Measurements from ENCODE around the gene RHOT2. TPM values are rescaled to one million over a fixed set of nuclear protein-coding genes. Genes with fewer than 3 reads are reported as not detected.

Gene RHOT2
- total RNA-seq, 1 donor from 2014 or later = 73.8 TPM

DNA sequence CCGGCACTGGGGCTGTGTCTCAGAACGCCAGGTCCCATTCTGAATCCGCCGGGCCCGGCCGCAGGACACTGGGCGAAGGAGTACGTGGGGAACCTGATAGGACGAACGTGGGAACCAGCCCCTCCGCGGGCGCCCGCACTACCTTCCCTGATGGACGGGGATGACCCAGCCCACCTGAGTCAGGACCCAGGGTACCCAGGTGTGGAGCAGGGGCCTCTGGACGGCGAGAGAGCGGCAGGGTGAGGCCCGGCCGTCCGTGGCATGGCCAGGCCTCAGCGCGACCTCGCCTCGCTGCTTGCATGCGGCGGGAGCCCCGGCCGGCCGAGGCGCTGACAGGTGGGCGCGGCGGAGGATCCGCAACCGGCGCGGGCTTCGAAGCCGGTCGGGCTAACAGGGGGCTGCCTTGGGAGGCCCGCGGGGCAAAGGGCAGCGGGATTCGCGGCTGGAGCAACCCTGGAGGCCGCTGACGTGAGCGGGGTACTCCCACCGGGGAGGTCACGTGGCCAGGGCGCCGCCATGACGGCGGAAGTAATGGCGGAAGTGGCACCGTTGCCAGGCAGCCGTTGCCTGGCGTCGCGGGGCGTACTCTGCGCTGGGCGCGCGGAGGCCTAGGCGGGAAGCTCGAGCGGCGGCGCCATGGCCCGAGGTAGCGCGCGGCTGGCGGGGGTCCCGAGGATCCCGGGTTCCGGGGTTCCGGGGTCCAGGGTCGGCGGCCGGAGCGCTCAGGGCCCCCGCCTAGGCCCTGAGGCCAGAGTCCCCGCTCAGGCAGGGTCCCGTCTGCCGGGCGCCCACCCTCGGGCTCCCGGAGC lies 18.9 kb upstream of the RHOT2 start, which contains the start of gene WDR90:
Gene WDR90, plus strand, starts transcription at position 585 of the 809 bp plus-strand sequence. Its CDS starts 52 bp downstream, at position 637.
- TF ChIP-seq, protein P1, sequence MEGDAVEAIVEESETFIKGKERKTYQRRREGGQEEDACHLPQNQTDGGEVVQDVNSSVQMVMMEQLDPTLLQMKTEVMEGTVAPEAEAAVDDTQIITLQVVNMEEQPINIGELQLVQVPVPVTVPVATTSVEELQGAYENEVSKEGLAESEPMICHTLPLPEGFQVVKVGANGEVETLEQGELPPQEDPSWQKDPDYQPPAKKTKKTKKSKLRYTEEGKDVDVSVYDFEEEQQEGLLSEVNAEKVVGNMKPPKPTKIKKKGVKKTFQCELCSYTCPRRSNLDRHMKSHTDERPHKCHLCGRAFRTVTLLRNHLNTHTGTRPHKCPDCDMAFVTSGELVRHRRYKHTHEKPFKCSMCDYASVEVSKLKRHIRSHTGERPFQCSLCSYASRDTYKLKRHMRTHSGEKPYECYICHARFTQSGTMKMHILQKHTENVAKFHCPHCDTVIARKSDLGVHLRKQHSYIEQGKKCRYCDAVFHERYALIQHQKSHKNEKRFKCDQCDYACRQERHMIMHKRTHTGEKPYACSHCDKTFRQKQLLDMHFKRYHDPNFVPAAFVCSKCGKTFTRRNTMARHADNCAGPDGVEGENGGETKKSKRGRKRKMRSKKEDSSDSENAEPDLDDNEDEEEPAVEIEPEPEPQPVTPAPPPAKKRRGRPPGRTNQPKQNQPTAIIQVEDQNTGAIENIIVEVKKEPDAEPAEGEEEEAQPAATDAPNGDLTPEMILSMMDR (conservative IDR thresholded peaks at IDR 0.05; ENCODE audit: low read depth, low read length) = no peak
- peak within 1 kb of the TSS; percentile 70 for H3K4me3 ChIP-seq (ENCODE audit: low read depth, low read length)
- no peak for DNase-seq (ENCODE audit: low read depth)

DNA sequence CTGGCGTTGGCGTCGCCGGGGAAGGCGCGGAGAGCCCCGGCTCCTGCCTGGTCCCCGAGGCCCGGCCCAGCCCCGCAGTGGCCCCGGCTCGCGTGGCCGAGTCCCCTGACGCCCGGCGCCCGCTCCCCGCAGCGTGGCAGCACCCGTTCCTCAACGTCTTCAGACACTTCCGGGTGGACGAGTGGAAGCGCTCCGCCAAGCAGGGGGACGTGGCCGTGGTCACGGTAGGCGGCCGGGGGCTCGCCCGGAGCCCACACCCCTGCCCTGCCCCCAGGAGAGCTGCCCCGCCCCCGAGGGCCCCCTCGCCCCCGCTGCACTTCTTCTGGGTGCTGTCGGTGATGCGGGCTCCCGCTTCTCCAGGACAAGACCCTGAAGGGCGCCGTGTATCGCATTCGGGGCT lies 18.3 kb upstream of the RHOT2 start:
- peak overlapping the region; percentile 70 for H3K4me3 ChIP-seq (ENCODE audit: low read depth, low read length)
- TF ChIP-seq, protein P1 (conservative IDR thresholded peaks at IDR 0.05; ENCODE audit: low read depth, low read length) = no peak
- DNase-seq (ENCODE audit: low read depth) = no peak

DNA sequence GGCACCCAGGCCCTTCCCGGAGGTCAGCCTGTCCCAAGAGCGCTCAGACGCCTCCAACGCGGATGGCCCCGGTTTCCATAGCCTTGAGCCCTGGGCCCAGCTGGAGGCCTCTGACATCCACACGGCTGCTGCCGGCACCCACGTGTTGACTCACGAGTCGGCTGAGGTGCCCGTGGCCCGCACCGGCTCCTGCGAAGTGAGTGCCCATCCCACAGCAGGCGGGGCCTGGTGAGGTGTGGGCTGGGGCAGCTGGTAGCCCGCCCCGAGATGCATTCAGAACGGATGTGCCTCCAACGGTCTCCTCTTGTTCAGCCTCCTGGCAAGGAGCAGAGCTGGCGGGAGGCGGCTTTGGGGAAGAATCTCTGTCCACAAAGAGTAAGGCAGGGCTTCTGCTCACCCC lies 16.1 kb upstream of the RHOT2 start:
- DNase-seq (ENCODE audit: low read depth) = no peak
- TF ChIP-seq, protein P1 (conservative IDR thresholded peaks at IDR 0.05; ENCODE audit: low read depth, low read length) = no peak
- H3K4me3 ChIP-seq (ENCODE audit: low read depth, low read length) = no peak overlapping the region

DNA sequence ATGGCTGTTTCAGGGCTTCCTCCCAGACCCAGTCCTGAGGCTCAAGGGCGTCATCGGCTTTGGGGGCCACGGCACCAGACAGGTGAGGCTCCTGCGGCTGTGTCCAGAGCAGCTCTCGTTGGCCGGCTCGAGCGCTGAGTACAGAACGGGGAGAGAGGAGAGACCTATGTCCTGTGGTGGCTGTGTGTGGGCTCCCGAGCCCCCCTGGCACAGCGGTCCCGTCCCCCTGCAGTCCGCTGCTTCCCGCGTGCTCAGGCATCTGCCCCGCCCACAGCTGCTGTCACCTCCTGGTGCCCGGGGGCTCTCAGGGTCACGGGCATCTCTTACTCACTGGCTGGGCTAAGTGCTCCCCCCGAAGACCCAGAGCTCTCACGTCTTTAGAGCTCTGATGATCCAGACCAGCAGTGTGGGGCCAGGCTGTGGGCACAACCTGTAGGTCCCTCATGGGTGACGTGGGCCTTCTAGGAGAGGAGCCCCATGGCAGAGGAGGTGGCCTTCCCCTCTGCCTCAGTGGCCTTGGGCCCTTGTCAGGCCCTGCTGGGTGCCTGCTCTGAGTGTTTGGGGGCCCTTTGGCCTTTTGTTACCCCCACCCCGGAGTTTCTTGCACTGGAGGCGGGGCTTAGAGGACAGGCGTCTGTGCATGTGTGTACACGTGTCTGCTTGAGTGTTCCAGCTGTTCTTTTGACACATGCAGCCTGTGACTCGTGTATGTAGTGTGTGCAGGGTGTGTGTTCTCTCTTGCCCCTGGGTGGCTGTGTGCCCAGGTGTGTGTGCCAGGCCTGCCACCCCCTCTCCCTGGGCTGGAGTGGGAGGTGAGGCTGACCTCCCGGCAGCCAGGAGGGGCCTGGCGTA lies 15.3 kb upstream of the RHOT2 start:
- H3K4me3 ChIP-seq (ENCODE audit: low read depth, low read length) = no peak overlapping the region
- DNase-seq (ENCODE audit: low read depth) = no peak
- TF ChIP-seq, protein P1 (conservative IDR thresholded peaks at IDR 0.05; ENCODE audit: low read depth, low read length) = no peak

DNA sequence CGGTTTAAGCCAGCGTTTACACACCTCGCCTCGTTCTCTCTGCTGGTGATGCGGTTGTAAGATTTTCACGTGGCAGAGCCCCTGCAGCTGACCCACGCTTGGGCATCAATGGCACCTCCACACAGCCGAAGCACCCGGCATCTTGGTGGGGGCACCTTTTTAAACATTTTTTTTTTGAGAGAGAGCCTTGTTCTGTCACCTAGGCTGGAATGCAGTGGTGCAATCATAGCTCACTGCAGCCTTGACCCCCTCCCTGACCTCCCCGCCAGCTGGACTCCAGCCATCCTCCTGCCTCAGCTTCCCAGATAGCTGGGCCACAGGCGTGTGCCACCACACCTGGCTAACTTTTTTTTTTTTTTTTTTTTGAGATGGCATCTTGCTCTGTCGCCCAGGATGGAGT lies 13.9 kb upstream of the RHOT2 start:
- no peak overlapping the region for H3K4me3 ChIP-seq (ENCODE audit: low read depth, low read length)
- DNase-seq (ENCODE audit: low read depth) = no peak
- TF ChIP-seq, protein P1 (conservative IDR thresholded peaks at IDR 0.05; ENCODE audit: low read depth, low read length) = no peak

DNA sequence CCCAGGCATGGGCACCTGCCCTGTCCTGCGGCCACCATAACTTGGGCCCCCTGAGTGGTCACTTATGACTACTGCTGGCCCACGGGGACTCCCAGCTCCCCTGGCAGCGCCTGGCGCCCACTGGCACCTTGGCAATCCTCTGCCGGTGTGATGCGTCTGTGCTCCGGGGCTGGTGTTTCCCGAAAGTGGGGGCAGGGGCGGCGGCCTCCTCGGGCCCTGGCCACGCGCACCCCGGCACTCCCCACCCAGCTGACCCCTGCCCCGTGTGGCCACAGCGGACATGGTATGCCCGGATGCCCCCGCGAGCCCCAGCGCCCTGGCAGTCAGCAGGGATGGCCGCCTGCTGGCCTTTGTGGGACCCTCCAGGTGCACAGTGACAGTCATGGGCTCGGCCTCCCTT lies 10.4 kb upstream of the RHOT2 start:
- TF ChIP-seq, protein P1 (conservative IDR thresholded peaks at IDR 0.05; ENCODE audit: low read depth, low read length) = no peak

More for the DNA sequence above, 10.4 kb upstream of the RHOT2 start:
- no peak for DNase-seq (ENCODE audit: low read depth)
- H3K4me3 ChIP-seq (ENCODE audit: low read depth, low read length) = no peak overlapping the region

Measured in epithelial cell of proximal tubule (primary cell).